ENCODE data around the gene SNX1. TPM values are rescaled to one million over a fixed set of nuclear protein-coding genes. Genes with fewer than 3 reads are reported as not detected.

SNX1 gene
- total and polyA plus RNA-seq, 2 of the 13 experiments (the other 11 are each of a cell fraction or from before 2014, with no cell fraction given): 29.3 to 60.1 TPM

DNA sequence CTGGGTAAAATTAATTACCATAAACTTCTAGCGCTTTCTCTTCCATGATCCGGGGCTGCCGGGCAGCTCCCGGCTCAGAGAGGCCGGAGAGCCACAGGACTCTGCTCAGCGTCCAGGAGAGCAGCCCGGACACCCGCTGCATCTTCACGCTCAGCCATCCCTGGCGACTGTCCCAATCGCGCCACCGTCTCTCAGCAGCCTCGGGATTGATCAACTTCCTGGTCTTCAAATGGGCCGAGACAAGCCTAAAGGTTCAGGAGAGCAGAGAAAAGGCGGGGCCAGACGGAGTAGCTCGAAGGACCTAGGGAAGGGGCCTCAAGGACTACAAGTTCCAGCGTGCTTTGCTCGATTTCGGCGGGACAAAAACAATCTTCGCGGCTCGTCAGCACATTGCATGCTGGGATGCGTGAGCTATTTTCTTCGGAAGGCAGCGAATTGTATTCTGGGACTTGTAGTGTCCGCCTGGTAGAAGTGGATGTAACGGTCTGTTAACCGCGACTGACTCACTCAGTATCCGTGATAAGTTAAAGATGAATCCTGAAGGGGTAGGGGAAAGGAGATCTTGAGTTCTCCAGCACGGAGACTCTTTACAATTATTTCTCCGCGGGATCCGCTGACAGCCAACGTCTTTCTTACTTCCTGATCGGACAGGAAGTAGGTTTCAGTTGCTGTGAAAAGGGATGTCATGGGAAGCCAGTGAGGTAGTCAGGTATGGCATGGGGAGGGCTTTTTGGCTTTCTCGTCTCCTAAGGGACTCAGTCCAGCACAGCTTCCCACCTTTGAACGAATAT is 2.0 kb upstream of the SNX1 start, which contains the start of gene CIAO2A (continued):
- TF ChIP-seq, protein P1, sequence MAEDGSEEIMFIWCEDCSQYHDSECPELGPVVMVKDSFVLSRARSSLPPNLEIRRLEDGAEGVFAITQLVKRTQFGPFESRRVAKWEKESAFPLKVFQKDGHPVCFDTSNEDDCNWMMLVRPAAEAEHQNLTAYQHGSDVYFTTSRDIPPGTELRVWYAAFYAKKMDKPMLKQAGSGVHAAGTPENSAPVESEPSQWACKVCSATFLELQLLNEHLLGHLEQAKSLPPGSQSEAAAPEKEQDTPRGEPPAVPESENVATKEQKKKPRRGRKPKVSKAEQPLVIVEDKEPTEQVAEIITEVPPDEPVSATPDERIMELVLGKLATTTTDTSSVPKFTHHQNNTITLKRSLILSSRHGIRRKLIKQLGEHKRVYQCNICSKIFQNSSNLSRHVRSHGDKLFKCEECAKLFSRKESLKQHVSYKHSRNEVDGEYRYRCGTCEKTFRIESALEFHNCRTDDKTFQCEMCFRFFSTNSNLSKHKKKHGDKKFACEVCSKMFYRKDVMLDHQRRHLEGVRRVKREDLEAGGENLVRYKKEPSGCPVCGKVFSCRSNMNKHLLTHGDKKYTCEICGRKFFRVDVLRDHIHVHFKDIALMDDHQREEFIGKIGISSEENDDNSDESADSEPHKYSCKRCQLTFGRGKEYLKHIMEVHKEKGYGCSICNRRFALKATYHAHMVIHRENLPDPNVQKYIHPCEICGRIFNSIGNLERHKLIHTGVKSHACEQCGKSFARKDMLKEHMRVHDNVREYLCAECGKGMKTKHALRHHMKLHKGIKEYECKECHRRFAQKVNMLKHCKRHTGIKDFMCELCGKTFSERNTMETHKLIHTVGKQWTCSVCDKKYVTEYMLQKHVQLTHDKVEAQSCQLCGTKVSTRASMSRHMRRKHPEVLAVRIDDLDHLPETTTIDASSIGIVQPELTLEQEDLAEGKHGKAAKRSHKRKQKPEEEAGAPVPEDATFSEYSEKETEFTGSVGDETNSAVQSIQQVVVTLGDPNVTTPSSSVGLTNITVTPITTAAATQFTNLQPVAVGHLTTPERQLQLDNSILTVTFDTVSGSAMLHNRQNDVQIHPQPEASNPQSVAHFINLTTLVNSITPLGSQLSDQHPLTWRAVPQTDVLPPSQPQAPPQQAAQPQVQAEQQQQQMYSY (CRISPR knock-in tag; IDR thresholded peaks at IDR 0.05): no peak
- TF ChIP-seq PAX8 (CRISPR knock-in tag; IDR thresholded peaks at IDR 0.05; ENCODE audit: borderline replicate concordance): no peak
- TF ChIP-seq ZNF207 (IDR thresholded peaks at IDR 0.05; ENCODE audit: borderline replicate concordance): no peak
- 0 out of 2 replicates have a peak, but pooled peaks have one; percentile 23 for TF ChIP-seq GFI1 (CRISPR knock-in tag; IDR thresholded peaks at IDR 0.05; ENCODE audit: borderline replicate concordance)
- TF ChIP-seq, protein P2, sequence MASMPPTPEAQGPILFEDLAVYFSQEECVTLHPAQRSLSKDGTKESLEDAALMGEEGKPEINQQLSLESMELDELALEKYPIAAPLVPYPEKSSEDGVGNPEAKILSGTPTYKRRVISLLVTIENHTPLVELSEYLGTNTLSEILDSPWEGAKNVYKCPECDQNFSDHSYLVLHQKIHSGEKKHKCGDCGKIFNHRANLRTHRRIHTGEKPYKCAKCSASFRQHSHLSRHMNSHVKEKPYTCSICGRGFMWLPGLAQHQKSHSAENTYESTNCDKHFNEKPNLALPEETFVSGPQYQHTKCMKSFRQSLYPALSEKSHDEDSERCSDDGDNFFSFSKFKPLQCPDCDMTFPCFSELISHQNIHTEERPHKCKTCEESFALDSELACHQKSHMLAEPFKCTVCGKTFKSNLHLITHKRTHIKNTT (CRISPR knock-in tag; IDR thresholded peaks at IDR 0.05): no peak
- TF ChIP-seq RORA (CRISPR knock-in tag; IDR thresholded peaks at IDR 0.05): no peak
- TF ChIP-seq, protein P3, sequence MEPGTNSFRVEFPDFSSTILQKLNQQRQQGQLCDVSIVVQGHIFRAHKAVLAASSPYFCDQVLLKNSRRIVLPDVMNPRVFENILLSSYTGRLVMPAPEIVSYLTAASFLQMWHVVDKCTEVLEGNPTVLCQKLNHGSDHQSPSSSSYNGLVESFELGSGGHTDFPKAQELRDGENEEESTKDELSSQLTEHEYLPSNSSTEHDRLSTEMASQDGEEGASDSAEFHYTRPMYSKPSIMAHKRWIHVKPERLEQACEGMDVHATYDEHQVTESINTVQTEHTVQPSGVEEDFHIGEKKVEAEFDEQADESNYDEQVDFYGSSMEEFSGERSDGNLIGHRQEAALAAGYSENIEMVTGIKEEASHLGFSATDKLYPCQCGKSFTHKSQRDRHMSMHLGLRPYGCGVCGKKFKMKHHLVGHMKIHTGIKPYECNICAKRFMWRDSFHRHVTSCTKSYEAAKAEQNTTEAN (CRISPR knock-in tag; conservative IDR thresholded peaks at IDR 0.05): no peak
- no peak for TF ChIP-seq CBFB (CRISPR knock-in tag; IDR thresholded peaks at IDR 0.05)
- TF ChIP-seq, protein P4, sequence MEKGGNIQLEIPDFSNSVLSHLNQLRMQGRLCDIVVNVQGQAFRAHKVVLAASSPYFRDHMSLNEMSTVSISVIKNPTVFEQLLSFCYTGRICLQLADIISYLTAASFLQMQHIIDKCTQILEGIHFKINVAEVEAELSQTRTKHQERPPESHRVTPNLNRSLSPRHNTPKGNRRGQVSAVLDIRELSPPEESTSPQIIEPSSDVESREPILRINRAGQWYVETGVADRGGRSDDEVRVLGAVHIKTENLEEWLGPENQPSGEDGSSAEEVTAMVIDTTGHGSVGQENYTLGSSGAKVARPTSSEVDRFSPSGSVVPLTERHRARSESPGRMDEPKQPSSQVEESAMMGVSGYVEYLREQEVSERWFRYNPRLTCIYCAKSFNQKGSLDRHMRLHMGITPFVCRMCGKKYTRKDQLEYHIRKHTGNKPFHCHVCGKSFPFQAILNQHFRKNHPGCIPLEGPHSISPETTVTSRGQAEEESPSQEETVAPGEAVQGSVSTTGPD (CRISPR knock-in tag; IDR thresholded peaks at IDR 0.05): no peak
- peak; percentile 76; the same call in 1 of the 2 replicates for TF ChIP-seq KDM5A (IDR thresholded peaks at IDR 0.05; ENCODE audit: borderline replicate concordance, low read length)
- TF ChIP-seq, protein P5, sequence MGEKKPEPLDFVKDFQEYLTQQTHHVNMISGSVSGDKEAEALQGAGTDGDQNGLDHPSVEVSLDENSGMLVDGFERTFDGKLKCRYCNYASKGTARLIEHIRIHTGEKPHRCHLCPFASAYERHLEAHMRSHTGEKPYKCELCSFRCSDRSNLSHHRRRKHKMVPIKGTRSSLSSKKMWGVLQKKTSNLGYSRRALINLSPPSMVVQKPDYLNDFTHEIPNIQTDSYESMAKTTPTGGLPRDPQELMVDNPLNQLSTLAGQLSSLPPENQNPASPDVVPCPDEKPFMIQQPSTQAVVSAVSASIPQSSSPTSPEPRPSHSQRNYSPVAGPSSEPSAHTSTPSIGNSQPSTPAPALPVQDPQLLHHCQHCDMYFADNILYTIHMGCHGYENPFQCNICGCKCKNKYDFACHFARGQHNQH (CRISPR knock-in tag; IDR thresholded peaks at IDR 0.05): peak; percentile 71; the same call in 1 of the 2 replicates
- TF ChIP-seq, protein P6, sequence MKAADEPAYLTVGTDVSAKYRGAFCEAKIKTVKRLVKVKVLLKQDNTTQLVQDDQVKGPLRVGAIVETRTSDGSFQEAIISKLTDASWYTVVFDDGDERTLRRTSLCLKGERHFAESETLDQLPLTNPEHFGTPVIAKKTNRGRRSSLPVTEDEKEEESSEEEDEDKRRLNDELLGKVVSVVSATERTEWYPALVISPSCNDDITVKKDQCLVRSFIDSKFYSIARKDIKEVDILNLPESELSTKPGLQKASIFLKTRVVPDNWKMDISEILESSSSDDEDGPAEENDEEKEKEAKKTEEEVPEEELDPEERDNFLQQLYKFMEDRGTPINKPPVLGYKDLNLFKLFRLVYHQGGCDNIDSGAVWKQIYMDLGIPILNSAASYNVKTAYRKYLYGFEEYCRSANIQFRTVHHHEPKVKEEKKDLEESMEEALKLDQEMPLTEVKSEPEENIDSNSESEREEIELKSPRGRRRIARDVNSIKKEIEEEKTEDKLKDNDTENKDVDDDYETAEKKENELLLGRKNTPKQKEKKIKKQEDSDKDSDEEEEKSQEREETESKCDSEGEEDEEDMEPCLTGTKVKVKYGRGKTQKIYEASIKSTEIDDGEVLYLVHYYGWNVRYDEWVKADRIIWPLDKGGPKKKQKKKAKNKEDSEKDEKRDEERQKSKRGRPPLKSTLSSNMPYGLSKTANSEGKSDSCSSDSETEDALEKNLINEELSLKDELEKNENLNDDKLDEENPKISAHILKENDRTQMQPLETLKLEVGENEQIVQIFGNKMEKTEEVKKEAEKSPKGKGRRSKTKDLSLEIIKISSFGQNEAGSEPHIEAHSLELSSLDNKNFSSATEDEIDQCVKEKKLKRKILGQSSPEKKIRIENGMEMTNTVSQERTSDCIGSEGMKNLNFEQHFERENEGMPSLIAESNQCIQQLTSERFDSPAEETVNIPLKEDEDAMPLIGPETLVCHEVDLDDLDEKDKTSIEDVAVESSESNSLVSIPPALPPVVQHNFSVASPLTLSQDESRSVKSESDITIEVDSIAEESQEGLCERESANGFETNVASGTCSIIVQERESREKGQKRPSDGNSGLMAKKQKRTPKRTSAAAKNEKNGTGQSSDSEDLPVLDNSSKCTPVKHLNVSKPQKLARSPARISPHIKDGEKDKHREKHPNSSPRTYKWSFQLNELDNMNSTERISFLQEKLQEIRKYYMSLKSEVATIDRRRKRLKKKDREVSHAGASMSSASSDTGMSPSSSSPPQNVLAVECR (CRISPR knock-in tag; IDR thresholded peaks at IDR 0.05; ENCODE audit: borderline replicate concordance): peak; percentile 36; the same call in 1 of the 2 replicates
- no peak for TF ChIP-seq RAD51 (IDR thresholded peaks at IDR 0.05; ENCODE audit: borderline replicate concordance)
- peak; percentile 54; the same call in 1 of the 2 replicates for TF ChIP-seq ZMAT3 (CRISPR knock-in tag; conservative IDR thresholded peaks at IDR 0.05)

All from HepG2 (cell line).